DOHH2 (cell line): ENCODE measurements around the gene ASIC3.

ENCODE experiments used
- H3F3A ChIP-seq: fragments of 200-600 bp; sonication (generic), shearing (Covaris generic); 2 replicates; pipeline ENCODE4 v1.6.0; 2016; ENCODE audit warnings: antibody characterized with exemption, mild to moderate bottlenecking; ENCODE audit not compliant: control insufficient read depth, insufficient read depth
- H3K27ac ChIP-seq: fragments of 200-600 bp; sonication (generic); 2 replicates; pipeline ENCODE4 v1.5.1; 2014; ENCODE audit warnings: low read depth, mild to moderate bottlenecking, low read length, moderate library complexity
- H3K27me3 ChIP-seq: fragments of 200-600 bp; sonication (generic); 2 replicates; pipeline ENCODE4 v1.6.1; 2014; ENCODE audit warnings: mild to moderate bottlenecking, low read length, mixed read lengths; ENCODE audit not compliant: control insufficient read depth
- H3K36me3 ChIP-seq: fragments of 200-600 bp; sonication (generic); 2 replicates; pipeline ENCODE4 v1.6.1; 2014; ENCODE audit warnings: mild to moderate bottlenecking, low read length, moderate library complexity, mixed read lengths; ENCODE audit not compliant: control insufficient read depth
- H3K4me1 ChIP-seq: fragments of 200-600 bp; sonication (generic); 2 replicates; pipeline ENCODE4 v1.6.1; 2014; ENCODE audit warnings: mild to moderate bottlenecking, low read length, mixed read lengths; ENCODE audit not compliant: control insufficient read depth
- H3K4me2 ChIP-seq: fragments of 200-600 bp; sonication (generic); 2 replicates; pipeline ENCODE4 v1.6.0; 2014; ENCODE audit warnings: mild to moderate bottlenecking, low read length, moderate library complexity
- H3K4me3 ChIP-seq: fragments of 200-600 bp; sonication (generic); 2 replicates; pipeline ENCODE4 v1.5.1; 2014; ENCODE audit warnings: mild to moderate bottlenecking, low read length, mixed read lengths
- H3K79me2 ChIP-seq: fragments of 200-600 bp; sonication (generic); 2 replicates; pipeline ENCODE4 v1.6.1; 2014; ENCODE audit warnings: mild to moderate bottlenecking, low read length, mixed read lengths; ENCODE audit not compliant: control insufficient read depth
- H3K9me2 ChIP-seq: fragments of 200-600 bp; sonication (generic); replicated peaks from 2 replicates; pipeline ENCODE4 v1.6.1; 2014; ENCODE audit warnings: mild to moderate bottlenecking, low read length, mixed read lengths; ENCODE audit not compliant: control insufficient read depth
- H3K9me3 ChIP-seq: fragments of 200-600 bp; sonication (generic); 2 replicates; pipeline ENCODE4 v1.6.1; 2014; ENCODE audit warnings: antibody characterized with exemption, low read length, mixed read lengths; ENCODE audit not compliant: control insufficient read depth, insufficient read depth
- H4K20me1 ChIP-seq: fragments of 200-600 bp; sonication (generic); 2 replicates; pipeline ENCODE4 v1.6.0; 2014; ENCODE audit warnings: low read depth, mild to moderate bottlenecking, antibody characterized with exemption, low read length, moderate library complexity; ENCODE audit not compliant: control insufficient read depth, insufficient read depth
- CTCF ChIP-seq: fragments of 200-600 bp; sonication (generic); IDR thresholded peaks from one replicate; pipeline ENCODE4 v1.5.1; 2014; ENCODE audit warnings: antibody characterized with exemption, mild to moderate bottlenecking, low read depth, low read length; ENCODE audit not compliant: poor library complexity, severe bottlenecking
- EZH2phosphoT487 ChIP-seq: fragments of 200-600 bp; sonication (generic); IDR thresholded peaks from 2 replicates; pipeline ENCODE4 v1.6.1; 2017; ENCODE audit warnings: borderline replicate concordance, mild to moderate bottlenecking, antibody characterized with exemption, low read length, moderate library complexity, mixed read lengths

Gene ASIC3

GRCh38 chr7:151083824-151084160, 35.5 kb downstream of the ASIC3 start:
- H3K27ac ChIP-seq, result no peak overlapping the region
- H3K4me2 ChIP-seq, result peak overlapping the region; percentile 85
- H3K79me2 ChIP-seq, result peaks cover 43% of the 10 kb centered on the region
- H3K9me2 ChIP-seq, result no peaks in the 10 kb centered on the region
- no peaks in the 10 kb centered on the region for H3K9me3 ChIP-seq
- peaks cover 28% of the 10 kb centered on the region for H3K36me3 ChIP-seq
- peaks cover 12% of the 10 kb centered on the region for H4K20me1 ChIP-seq
- H3K27me3 ChIP-seq, result peaks cover 38% of the 10 kb centered on the region
- TF ChIP-seq CTCF (no peak), EZH2phosphoT487 (no peak)
- peaks cover 9% of the 10 kb centered on the region for H3F3A ChIP-seq
- peaks cover 65% of the 10 kb centered on the region for H3K4me1 ChIP-seq
- peak overlapping the region; percentile 95 for H3K4me3 ChIP-seq

GRCh38 chr7:151085329-151085690, 37.0 kb downstream of the ASIC3 start:
- H3K4me3 ChIP-seq, result peak overlapping the region; percentile 76
- no peak overlapping the region for H3K27ac ChIP-seq
- peaks cover 49% of the 10 kb centered on the region for H3K27me3 ChIP-seq
- H3K9me3 ChIP-seq, result no peaks in the 10 kb centered on the region
- no peaks in the 10 kb centered on the region for H3K9me2 ChIP-seq
- peak overlapping the region; percentile 88 for H3K4me2 ChIP-seq
- peaks cover 9% of the 10 kb centered on the region for H3F3A ChIP-seq
- TF ChIP-seq EZH2phosphoT487 (no peak), CTCF (no peak)
- H4K20me1 ChIP-seq, result peaks cover 7% of the 10 kb centered on the region
- H3K79me2 ChIP-seq, result peaks cover 27% of the 10 kb centered on the region
- peaks cover 54% of the 10 kb centered on the region for H3K4me1 ChIP-seq
- H3K36me3 ChIP-seq, result peaks cover 14% of the 10 kb centered on the region

GRCh38 chr7:151085691-151086620, 37.6 kb downstream of the ASIC3 start, which contains the start of gene AGAP3:
TSS of gene AGAP3 (plus strand) at chr7:151086475. CDS start at chr7:151086742, 267 bp downstream.
- H3K9me3 ChIP-seq, result no peaks in the 10 kb centered on the region
- H3K4me1 ChIP-seq, result peaks cover 52% of the 10 kb centered on the region
- no peak within 1 kb of the TSS for H3K27ac ChIP-seq
- H3K36me3 ChIP-seq, result peaks cover 11% of the 10 kb centered on the region
- TF ChIP-seq EZH2phosphoT487 (peak; percentile 87; the same call in 1 of the 2 replicates), CTCF (no peak)
- H4K20me1 ChIP-seq, result peaks cover 7% of the 10 kb centered on the region
- peak within 1 kb of the TSS; percentile 76 for H3K4me3 ChIP-seq
- peaks cover 23% of the 10 kb centered on the region for H3K79me2 ChIP-seq
- no peaks in the 10 kb centered on the region for H3K9me2 ChIP-seq
- H3F3A ChIP-seq, result peaks cover 9% of the 10 kb centered on the region
- peak within 1 kb of the TSS; percentile 88 for H3K4me2 ChIP-seq
- H3K27me3 ChIP-seq, result peaks cover 49% of the 10 kb centered on the region
